NCI-H82 treated with DMSO at 0.1 percent for 48 hours (cell line): ENCODE measurements around the gene SCRT2.
A peak's percentile ranks its signal among the peaks of the same experiment; 100 is the strongest.

Source experiments
- DNase-seq: peaks from one replicate; lab custom pipeline; 2025; ENCODE audit not compliant: unreplicated experiment; lab: John Stamatoyannopoulos, UW

SCRT2 gene

DNA sequence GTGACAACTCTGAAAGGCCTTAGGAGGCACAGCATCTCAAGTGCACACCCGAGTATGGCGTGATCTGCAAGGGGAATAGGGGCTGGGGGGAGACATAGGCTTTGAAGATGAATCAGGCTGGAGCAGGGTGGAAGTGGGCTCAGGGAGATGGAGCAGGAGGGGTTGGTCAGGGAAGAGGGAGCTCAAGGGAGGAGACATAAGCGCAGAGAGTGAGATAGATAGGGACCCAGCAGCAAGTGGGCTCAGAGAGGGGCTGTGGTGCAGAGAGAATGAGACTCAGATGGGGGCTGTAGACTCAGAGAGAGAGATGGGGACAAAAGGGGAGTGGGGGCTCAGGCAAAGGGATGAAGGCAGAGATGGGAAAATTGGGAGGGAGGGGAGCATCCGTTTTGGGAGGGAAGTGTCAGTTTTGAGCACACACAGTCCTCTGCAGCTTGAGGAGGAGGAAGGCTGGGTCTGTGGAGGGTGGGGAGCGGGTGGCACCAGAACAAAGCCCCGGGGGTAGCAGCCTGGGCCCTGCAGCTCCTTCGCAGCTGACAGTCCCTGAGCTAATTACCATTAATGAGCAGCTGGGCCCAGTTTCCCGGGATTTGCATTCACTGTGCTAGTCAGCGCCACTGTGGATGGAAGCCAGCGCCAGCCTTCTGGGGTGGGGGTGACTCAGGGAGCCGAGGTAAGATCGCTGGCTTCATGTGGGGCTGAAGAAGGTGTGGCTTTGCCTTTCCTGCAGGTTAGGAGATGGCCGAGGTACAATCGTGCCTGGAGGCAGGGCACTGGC lies 41.3 kb downstream of the SCRT2 start:
- peak; percentile 59 for DNase-seq

DNA sequence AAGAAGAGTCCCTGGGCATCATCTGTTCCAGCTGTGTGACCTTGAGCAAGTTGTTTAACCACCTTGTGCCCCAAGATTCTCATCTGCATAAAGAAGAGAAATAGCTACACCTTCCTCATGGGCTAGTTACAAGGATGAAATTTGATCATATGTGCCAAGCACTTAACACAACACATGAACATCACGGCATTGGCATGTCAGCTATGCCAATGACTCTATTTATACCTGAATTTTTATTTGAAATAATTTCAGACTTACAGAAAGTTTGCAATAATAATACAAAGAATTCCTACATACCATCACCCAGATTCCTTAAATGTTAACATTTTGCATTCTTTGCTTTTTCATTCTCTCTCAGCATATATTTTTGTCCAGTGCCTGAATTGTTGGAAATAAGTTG lies 44.5 kb downstream of the SCRT2 start:
- no peak for DNase-seq

DNA sequence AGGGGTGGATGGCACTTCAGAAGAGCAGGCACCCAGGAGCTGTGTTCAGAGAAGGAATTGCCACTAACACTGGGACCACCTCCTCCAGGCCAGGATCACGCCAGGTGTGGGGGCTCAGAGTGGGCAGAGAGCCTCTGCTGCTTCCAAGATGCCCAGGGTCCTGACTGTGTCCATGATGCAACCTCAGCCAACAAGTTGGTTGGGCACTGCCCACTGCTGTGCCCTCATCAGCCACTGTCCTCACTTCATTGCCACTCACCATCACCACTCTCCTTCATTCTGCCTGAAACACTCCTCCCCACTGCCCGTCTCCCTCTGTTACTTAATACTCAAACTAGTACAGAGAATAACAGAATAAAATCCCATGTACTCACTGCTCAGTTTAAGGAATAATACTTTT lies 49.0 kb downstream of the SCRT2 start:
- DNase-seq: no peak

DNA sequence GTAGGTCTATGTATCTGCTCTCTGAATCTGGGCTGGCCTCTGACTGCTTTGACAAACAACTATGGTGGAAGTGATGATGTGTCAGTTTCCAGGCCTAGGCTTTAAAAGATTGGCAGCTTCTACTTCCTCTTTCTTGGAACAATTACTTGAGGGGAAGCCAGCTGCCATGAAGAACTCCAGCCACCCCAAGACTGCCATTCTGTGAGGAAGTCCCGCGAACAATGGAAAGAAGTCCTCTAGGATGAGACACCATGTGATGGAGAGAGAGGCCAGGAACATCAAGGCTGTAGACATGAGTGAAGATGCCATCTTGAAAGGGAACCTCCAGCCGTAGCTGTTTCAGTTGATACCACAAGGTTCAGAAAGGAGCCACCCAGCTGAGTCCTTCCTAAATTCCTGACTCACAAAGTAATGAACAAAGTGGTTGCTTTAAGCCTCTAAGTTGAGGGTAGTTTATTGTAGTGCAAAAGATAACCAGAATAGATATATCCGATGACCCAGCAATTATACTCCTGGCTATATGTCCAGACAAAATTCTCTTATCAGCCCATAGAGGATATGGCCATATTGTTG lies 50.2 kb downstream of the SCRT2 start:
- DNase-seq: no peak

GRCh38 chr20:623704-624103 lies 51.9 kb downstream of the SCRT2 start:
- no peak for DNase-seq

DNA sequence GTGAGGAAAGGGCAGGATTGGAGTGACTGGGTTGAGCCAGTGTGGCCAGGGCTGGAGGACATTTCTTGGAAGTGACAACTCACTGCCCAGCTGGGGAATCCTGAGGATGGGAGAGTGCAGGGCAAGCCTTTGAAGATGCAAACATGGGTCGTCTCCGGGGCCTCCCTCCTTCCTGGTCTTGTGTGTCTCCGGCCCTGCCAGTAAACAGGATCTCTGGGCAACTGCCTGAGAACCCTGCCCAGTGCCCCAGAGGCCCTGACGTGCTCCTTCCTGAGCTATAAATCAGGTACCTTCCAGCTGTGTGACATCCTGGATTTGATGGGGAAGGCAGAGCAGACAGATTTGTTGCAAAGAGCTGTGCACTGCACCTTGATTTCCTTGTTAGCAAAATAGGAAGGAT lies 52.6 kb downstream of the SCRT2 start:
- no peak for DNase-seq

- no peak for DNase-seq
Observed at GRCh38 chr20:622161-622560, 53.4 kb downstream of the SCRT2 start.

- DNase-seq: no peak
Observed at GRCh38 chr20:621125-621756, 54.4 kb downstream of the SCRT2 start.

DNA sequence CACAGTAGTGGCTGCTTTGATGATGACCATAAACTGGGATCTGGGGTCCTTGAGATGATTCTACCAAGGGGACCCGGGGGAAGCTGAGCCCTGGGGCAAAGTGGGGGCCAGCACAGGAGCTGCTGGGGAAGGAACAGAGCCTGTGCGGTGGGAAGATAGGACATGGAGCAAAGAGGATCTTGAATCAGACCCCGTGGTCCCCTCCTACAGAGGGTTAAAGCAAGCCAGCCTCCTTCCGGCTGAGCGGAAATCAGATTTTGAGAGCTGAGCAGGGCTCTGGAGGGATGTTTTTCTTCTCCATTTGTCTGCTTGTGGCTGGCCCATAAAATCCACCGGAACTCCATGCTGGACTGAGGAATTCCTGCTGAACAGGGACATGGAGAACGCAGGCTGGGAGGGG lies 55.4 kb downstream of the SCRT2 start:
- DNase-seq: no peak

- no peak for DNase-seq
Observed at GRCh38 chr20:618980-619379, 56.6 kb downstream of the SCRT2 start.

DNA sequence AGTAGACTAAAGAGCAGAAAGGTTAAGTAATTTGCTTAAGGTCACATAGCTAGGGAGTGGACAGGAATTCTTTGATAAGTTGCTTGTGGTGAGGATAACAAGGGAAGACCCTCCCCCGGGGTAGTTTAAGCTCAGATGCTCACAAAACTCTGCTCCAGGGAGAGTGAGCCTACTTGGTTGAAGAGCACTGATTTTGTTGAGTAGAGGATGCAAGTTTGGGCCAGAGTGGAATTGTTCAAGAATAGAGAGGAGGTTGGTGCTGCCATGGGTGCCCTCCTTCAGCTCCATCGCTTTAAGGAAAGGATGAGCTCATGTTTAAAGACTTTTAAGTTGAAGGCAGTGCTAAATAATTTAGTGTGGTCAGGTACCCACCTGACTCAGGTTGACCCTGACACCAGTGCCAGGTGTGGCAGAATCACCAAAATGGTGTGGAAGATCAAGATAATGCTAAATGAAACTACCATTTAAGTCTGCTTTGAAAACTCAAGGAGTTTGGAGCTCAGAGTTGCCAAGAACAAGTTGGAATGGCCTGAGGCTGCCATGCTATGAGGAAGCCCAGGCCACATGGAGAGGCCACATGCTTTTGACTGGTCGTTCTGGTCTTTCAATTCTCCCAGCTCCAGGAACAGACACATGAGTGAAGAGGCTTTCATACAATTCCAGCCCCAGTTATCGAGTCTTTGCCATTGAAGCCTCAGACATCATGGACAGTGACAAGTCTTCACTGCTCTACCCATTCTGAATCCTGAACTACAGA lies 57.5 kb downstream of the SCRT2 start:
- no peak for DNase-seq

DNA sequence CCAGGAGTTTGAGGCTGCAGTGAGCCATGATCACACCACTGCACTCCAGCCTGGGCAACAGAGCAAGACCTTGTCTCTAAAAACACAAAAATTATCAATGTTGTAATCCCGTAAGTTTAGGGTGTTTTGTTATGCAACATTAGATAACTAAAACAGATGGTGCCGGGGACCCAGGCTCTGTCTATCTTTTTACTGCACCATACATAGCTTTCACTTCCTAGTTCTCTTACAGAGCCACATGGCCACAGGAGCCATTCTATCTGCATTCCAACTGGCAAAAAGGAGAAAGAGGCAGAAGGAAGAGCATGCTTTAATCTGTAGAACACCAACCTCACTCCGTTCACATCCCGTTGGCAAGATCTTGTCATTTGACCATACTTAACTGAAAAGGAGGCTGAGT lies 60.1 kb downstream of the SCRT2 start:
- no peak for DNase-seq

DNA sequence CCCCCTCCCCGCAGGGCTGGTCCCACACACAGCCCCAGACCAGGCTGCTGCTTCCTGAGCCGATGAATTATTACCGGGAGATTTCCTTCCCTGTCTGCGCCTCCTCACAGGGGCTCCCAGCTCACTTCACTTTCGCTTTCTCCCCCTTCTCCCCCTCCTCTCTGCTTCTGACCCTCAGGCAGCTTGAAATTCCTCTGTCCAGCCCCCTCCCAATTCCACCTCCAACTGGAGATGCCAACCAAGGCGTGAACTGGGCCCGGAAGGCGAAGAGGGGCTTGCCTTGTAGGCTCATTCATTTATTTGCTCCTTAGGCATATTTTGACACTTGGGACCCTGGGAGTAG lies 63.8 kb downstream of the SCRT2 start:
- no peak for DNase-seq
